K562 (cell line): ENCODE data around the gene CLCN2. TPM values are rescaled to one million over a fixed set of nuclear protein-coding genes. Genes with fewer than 3 reads are reported as not detected.
A peak's percentile ranks its signal among the peaks of the same experiment; 100 is the strongest.

Experiments
- CHD1 ChIP-seq: fragments of 200-600 bp; sonication (generic); IDR thresholded peaks from one replicate; pipeline ENCODE4 v1.6.1; 2012; ENCODE audit warnings: mild to moderate bottlenecking, moderate library complexity, low read length, inconsistent platforms
- GABPA ChIP-seq: fragments of 200-800 bp; sonication (Bioruptor generic); conservative IDR thresholded peaks from 2 replicates; pipeline ENCODE4 v1.6.1; 2016; ENCODE audit warnings: low read depth, missing genetic modification characterization, missing compliant biosample characterization
- MAZ ChIP-seq, 2 experiments: fragments of 450-650 bp in 1 of 2; sonication (generic) in 1 of 2; formaldehyde crosslinking; IDR thresholded peaks in 1 of 2; conservative IDR thresholded peaks in 1 of 2; 2 replicates each; pipeline versions ENCODE4 v1.4.0 to v1.5.0; 2020; ENCODE audit warnings: mild to moderate bottlenecking in 1 of 2, missing genetic modification reagents in 1 of 2
- RBM25 ChIP-seq: fragments of 200-400 bp; formaldehyde crosslinking; IDR thresholded peaks from 2 replicates; pipeline ENCODE4 v1.6.1; 2018; ENCODE audit warnings: low read length, low read depth, moderate library complexity; ENCODE audit not compliant: severe bottlenecking
- TGIF2 ChIP-seq: sonication (generic); formaldehyde crosslinking; IDR thresholded peaks from 2 replicates; pipeline ENCODE4 v1.8.1; 2022; ENCODE audit warnings: mild to moderate bottlenecking, missing genetic modification reagents, moderate library complexity
- U2AF1 ChIP-seq: fragments of 200-400 bp; formaldehyde crosslinking; optimal IDR thresholded peaks from 2 replicates; pipeline ENCODE3; 2017; ENCODE audit warnings: mild to moderate bottlenecking, low read depth, low read length, moderate library complexity
- ZBTB1 ChIP-seq: sonication (generic); formaldehyde crosslinking; IDR thresholded peaks from 2 replicates; pipeline ENCODE4 v1.8.1; 2023; ENCODE audit warnings: missing genetic modification reagents, low read depth, mild to moderate bottlenecking, borderline replicate concordance
- polyA plus RNA-seq, 8 experiments: library from polyadenylated mRNA; depleted of rRNA in 4 of 8; stranded (reverse) in 5 of 8; unstranded in 3 of 8; fragments of >200 nt; fragmentation: Nextera tagmentation in 2 of 8; fragmentation: Illumina TruSeq in 1 of 8; extraction: Ambion mirVana in 2 of 8; extraction: Trizol in 1 of 8; gene quantifications; 2 replicates each; pipeline versions ENCODE4 v1.2.1 to v1.2.3, GENCODE V29; 2011 to 2014; ENCODE audit warnings: inconsistent platforms in 1 of 8, missing spikeins in 1 of 8
- total RNA-seq, 7 experiments: library from RNA; depleted of rRNA in 6 of 7; stranded (reverse); fragments of >200 nt in 6 of 7; fragmentation: Illumina TruSeq in 2 of 7; extraction: Trizol in 2 of 7; gene quantifications; 2 replicates each; pipeline versions ENCODE4 v1.2.1 to v1.2.3, GENCODE V29; 2011 to 2021; ENCODE audit warnings: low replicate concordance in 1 of 7
- TF ChIP-seq, protein P1 (sequence below): sonication (generic); formaldehyde crosslinking; IDR thresholded peaks from 2 replicates; pipeline ENCODE4 v1.8.1; 2022; ENCODE audit warnings: missing genetic modification reagents
- TF ChIP-seq, protein P2 (sequence below): fragments of 200-800 bp; sonication (Bioruptor generic); IDR thresholded peaks from 2 replicates; pipeline ENCODE4 v1.6.1; 2017; ENCODE audit warnings: missing genetic modification characterization, missing compliant biosample characterization
- TF ChIP-seq, protein P3 (sequence below), 2 experiments: IDR thresholded peaks; 2 replicates each; pipeline ENCODE4 v1.6.1; 2011; ENCODE audit warnings: borderline replicate concordance in 1 of 2, control low read depth in 1 of 2, low read depth in 1 of 2, low read length in 1 of 2, mild to moderate bottlenecking in 1 of 2, mixed read lengths in 1 of 2, moderate library complexity in 1 of 2; ENCODE audit not compliant: insufficient read depth in 1 of 2, insufficient read length in 1 of 2, poor library complexity in 1 of 2, severe bottlenecking in 1 of 2; ENCODE audit errors: extremely low read depth in 1 of 2
- TF ChIP-seq, protein P4 (sequence below): sonication (generic); formaldehyde crosslinking; IDR thresholded peaks from 2 replicates; pipeline ENCODE4 v1.8.0; 2023; ENCODE audit warnings: mild to moderate bottlenecking, missing genetic modification reagents
- TF ChIP-seq, protein P5 (sequence below), 3 experiments: fragments of 200-800 bp in 1 of 3; sonication (Bioruptor generic) in 1 of 3; sonication (generic) in 1 of 3; formaldehyde crosslinking in 1 of 3; IDR thresholded peaks; 2 replicates each; pipeline versions ENCODE4 v1.6.1 to v1.8.0; 2016 to 2022; ENCODE audit warnings: mild to moderate bottlenecking in 2 of 3, missing compliant biosample characterization in 2 of 3, missing genetic modification characterization in 2 of 3, missing genetic modification reagents in 1 of 3

CLCN2 gene
- total and polyA plus RNA-seq, 9 of the 15 experiments (the other 6 are each of a cell fraction or from before 2014, with no cell fraction given), result 0.10 to 14.0 (median 6.9) TPM

DNA sequence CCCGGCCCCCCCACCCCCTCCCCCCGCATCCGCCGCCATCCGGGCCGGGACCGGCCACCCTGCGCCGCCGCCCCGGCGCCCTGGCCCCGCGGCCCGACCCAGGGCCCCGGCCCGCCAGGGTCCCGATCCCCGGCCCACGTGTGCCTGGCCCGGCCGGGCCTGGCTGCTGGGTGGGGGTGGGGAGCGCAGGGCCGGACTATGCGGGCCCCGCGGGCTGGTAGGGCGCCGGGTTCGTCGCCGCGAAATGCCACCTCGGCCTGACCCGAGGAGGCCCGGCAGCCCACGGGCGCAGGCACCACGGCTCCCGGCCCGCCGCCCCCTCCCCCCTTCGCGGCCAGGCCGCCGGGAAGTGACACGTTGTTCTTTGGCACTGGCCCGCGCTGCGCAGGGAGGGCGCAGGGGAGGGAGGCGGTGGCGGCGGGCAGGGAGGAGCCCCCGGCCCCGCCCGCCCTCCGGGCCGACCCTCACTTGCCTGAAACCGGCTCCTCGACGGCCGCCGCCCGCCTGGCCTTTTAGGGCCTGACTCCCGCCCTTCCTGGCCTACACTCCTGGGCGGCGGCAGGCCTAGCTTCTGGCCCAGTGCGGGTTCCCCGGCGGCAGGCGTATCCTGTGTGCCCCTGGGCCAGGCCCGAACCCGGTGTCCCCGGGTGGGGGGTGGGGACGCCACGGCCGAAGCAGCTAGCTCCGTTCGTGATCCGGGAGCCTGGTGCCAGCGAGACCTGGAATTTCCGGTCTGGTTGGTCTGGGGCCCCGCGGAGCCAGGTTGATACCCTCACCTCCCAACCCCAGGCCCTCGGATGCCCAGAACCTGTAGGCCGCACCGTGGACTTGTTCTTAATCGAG is 46.5 kb downstream of the CLCN2 start (continued):
- TF ChIP-seq, protein P1, sequence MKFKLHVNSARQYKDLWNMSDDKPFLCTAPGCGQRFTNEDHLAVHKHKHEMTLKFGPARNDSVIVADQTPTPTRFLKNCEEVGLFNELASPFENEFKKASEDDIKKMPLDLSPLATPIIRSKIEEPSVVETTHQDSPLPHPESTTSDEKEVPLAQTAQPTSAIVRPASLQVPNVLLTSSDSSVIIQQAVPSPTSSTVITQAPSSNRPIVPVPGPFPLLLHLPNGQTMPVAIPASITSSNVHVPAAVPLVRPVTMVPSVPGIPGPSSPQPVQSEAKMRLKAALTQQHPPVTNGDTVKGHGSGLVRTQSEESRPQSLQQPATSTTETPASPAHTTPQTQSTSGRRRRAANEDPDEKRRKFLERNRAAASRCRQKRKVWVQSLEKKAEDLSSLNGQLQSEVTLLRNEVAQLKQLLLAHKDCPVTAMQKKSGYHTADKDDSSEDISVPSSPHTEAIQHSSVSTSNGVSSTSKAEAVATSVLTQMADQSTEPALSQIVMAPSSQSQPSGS (CRISPR knock-in tag), result no peak
- TF ChIP-seq, protein P2, sequence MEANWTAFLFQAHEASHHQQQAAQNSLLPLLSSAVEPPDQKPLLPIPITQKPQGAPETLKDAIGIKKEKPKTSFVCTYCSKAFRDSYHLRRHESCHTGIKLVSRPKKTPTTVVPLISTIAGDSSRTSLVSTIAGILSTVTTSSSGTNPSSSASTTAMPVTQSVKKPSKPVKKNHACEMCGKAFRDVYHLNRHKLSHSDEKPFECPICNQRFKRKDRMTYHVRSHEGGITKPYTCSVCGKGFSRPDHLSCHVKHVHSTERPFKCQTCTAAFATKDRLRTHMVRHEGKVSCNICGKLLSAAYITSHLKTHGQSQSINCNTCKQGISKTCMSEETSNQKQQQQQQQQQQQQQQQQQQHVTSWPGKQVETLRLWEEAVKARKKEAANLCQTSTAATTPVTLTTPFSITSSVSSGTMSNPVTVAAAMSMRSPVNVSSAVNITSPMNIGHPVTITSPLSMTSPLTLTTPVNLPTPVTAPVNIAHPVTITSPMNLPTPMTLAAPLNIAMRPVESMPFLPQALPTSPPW (CRISPR knock-in tag), result peak; percentile 90
- TF ChIP-seq, protein P3, sequence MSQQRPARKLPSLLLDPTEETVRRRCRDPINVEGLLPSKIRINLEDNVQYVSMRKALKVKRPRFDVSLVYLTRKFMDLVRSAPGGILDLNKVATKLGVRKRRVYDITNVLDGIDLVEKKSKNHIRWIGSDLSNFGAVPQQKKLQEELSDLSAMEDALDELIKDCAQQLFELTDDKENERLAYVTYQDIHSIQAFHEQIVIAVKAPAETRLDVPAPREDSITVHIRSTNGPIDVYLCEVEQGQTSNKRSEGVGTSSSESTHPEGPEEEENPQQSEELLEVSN (IDR thresholded peaks at IDR 0.05; ENCODE audit: borderline replicate concordance in 1 of 2, extremely low read depth in 1 of 2, insufficient read depth in 1 of 2, insufficient read length in 1 of 2, low read depth in 1 of 2, low read length in 1 of 2, poor library complexity in 1 of 2, severe bottlenecking in 1 of 2), result peak in 1 of 2 experiments; percentile 44
- TF ChIP-seq TGIF2 (CRISPR knock-in tag), result peak; percentile 71; the same call in 1 of the 2 replicates
- TF ChIP-seq CHD1, result peak; percentile 69
- peak; percentile 31 for TF ChIP-seq RBM25
- TF ChIP-seq ZBTB1 (CRISPR knock-in tag), result peak; percentile 67; the same call in 1 of the 2 replicates
- TF ChIP-seq GABPA (tag), result peak; percentile 65
- TF ChIP-seq, protein P4, sequence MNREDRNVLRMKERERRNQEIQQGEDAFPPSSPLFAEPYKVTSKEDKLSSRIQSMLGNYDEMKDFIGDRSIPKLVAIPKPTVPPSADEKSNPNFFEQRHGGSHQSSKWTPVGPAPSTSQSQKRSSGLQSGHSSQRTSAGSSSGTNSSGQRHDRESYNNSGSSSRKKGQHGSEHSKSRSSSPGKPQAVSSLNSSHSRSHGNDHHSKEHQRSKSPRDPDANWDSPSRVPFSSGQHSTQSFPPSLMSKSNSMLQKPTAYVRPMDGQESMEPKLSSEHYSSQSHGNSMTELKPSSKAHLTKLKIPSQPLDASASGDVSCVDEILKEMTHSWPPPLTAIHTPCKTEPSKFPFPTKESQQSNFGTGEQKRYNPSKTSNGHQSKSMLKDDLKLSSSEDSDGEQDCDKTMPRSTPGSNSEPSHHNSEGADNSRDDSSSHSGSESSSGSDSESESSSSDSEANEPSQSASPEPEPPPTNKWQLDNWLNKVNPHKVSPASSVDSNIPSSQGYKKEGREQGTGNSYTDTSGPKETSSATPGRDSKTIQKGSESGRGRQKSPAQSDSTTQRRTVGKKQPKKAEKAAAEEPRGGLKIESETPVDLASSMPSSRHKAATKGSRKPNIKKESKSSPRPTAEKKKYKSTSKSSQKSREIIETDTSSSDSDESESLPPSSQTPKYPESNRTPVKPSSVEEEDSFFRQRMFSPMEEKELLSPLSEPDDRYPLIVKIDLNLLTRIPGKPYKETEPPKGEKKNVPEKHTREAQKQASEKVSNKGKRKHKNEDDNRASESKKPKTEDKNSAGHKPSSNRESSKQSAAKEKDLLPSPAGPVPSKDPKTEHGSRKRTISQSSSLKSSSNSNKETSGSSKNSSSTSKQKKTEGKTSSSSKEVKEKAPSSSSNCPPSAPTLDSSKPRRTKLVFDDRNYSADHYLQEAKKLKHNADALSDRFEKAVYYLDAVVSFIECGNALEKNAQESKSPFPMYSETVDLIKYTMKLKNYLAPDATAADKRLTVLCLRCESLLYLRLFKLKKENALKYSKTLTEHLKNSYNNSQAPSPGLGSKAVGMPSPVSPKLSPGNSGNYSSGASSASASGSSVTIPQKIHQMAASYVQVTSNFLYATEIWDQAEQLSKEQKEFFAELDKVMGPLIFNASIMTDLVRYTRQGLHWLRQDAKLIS (CRISPR knock-in tag), result peak; percentile 61; the same call in 1 of the 2 replicates
- TF ChIP-seq MAZ (CRISPR knock-in tag; conservative IDR thresholded peaks at IDR 0.05 in 1 of 2, IDR thresholded peaks at IDR 0.05 in 1 of 2), result peak; percentile 29 to 49
- peak; percentile 8 for TF ChIP-seq U2AF1
- TF ChIP-seq, protein P5, sequence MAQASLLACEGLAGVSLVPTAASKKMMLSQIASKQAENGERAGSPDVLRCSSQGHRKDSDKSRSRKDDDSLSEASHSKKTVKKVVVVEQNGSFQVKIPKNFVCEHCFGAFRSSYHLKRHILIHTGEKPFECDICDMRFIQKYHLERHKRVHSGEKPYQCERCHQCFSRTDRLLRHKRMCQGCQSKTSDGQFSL (CRISPR knock-in tag; IDR thresholded peaks at IDR 0.05), result no peak; the same call in 1 of the 2 replicates
- TF ChIP-seq, protein P5 (tag; IDR thresholded peaks at IDR 0.05), result peak in 1 of 2 experiments; percentile 86; a peak in 2 of 4 replicates
